ENCODE results near the gene MORN1.

The MORN1 gene

DNA sequence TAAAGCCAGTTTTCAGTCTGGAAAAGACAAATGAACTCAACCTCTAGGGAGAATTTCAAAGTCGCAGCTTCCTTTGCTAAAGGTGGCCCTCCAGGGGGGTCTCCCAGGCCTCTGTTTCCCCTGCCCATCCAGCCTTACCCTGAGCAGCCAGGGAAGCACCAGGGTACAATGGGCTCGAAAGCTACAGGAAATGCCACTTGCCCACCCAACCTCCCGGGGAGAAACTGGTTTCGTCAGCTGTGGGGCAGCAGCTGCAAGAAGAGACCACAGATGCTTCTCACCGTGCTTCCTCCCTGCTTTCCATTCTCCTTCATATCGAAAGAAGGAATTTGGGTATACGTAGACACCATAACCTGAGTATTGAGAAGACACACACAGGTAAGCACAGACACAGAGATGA is 1.7 kb downstream of the MORN1 start (continued):
- TF ChIP-seq TSHZ2 (CRISPR knock-in tag; IDR thresholded peaks at IDR 0.05): no peak

- ATAC-seq: no peak
- TF ChIP-seq SNAI2 (CRISPR knock-in tag; IDR thresholded peaks at IDR 0.05) (no peak), ZFP30 (CRISPR knock-in tag; IDR thresholded peaks at IDR 0.05) (no peak), PPARA (CRISPR knock-in tag; IDR thresholded peaks at IDR 0.05; ENCODE audit: borderline replicate concordance) (no peak), TSHZ2 (CRISPR knock-in tag; IDR thresholded peaks at IDR 0.05) (no peak), GLIS3 (CRISPR knock-in tag; IDR thresholded peaks at IDR 0.05) (no peak), BACH2 (CRISPR knock-in tag; IDR thresholded peaks at IDR 0.05; ENCODE audit: borderline replicate concordance) (no peak), CSDC2 (CRISPR knock-in tag; IDR thresholded peaks at IDR 0.05) (no peak), CSRNP3 (CRISPR knock-in tag; IDR thresholded peaks at IDR 0.05) (no peak), TOX (CRISPR knock-in tag; IDR thresholded peaks at IDR 0.05; ENCODE audit: borderline replicate concordance) (no peak), ZFP3 (CRISPR knock-in tag; IDR thresholded peaks at IDR 0.05) (no peak), ZNF565 (CRISPR knock-in tag; conservative IDR thresholded peaks at IDR 0.05; ENCODE audit: low read depth) (no peak), ARNTL (CRISPR knock-in tag; IDR thresholded peaks at IDR 0.05; ENCODE audit: borderline replicate concordance, low read depth) (no peak), ESRRG (CRISPR knock-in tag; IDR thresholded peaks at IDR 0.05) (no peak), ZNF8 (CRISPR knock-in tag; IDR thresholded peaks at IDR 0.05) (no peak)
- TF ChIP-seq, protein P1, sequence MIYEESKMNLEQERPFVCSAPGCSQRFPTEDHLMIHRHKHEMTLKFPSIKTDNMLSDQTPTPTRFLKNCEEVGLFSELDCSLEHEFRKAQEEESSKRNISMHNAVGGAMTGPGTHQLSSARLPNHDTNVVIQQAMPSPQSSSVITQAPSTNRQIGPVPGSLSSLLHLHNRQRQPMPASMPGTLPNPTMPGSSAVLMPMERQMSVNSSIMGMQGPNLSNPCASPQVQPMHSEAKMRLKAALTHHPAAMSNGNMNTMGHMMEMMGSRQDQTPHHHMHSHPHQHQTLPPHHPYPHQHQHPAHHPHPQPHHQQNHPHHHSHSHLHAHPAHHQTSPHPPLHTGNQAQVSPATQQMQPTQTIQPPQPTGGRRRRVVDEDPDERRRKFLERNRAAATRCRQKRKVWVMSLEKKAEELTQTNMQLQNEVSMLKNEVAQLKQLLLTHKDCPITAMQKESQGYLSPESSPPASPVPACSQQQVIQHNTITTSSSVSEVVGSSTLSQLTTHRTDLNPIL (CRISPR knock-in tag; IDR thresholded peaks at IDR 0.05; ENCODE audit: low read depth): no peak
These were observed 3.1 kb downstream of the MORN1 start for GRCh38 chr1:2388004-2388913.

DNA sequence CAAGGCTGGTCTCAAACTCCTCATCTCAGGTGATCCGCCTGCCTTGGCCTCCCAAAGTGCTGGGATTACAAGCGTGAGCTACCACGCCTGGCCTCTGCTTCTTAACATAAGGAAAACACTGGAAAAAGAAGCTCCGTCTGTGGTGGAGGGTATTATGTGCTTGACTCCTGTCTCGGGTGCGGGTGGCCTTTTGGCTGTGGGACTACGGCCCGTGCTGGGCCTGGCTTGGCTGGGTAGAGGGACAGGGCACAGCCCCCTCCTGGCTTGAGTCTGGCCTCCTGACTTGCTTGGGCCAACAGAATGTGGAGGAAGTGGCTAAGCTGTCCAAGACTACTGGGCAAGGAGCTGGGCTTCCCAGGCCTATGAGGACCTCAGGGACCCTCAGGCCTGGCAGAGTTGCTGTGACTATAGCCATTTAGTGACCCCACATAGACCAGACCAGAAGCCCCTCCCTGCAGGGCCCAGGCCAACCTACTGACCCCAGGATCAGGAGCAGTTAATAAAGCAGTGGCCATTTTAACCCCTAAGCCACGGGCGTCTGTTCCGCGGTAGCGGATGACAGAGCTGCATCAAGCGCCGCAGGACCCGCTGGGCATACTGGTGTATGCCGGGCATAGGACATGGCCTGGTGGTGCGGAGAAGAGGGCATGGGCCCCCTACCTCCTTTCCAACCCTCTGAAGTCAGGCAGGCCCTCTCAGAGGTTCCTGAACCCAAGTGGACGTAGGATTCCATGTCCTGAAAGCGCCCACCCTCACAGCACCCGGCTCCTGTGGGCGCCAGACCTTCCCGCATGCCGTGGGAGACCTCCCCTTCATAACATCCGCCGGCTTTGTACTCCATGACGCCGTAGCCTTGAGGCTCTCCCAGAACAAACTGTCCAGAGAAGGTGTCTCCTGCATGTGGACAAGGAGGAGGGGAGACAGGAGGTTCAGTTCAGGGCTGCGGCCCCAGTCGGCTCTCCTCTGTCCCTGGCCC is 4.4 kb downstream of the MORN1 start:
- TF ChIP-seq CSRNP3 (CRISPR knock-in tag; IDR thresholded peaks at IDR 0.05): no peak
- no peak for TF ChIP-seq ZNF565 (CRISPR knock-in tag; conservative IDR thresholded peaks at IDR 0.05; ENCODE audit: low read depth)
- TF ChIP-seq, protein P1 (CRISPR knock-in tag; IDR thresholded peaks at IDR 0.05; ENCODE audit: low read depth): no peak
- no peak for TF ChIP-seq POU6F1 (CRISPR knock-in tag; IDR thresholded peaks at IDR 0.05; ENCODE audit: borderline replicate concordance, low read depth)
- no peak for TF ChIP-seq ESRRG (CRISPR knock-in tag; IDR thresholded peaks at IDR 0.05)
- no peak for TF ChIP-seq PPARA (CRISPR knock-in tag; IDR thresholded peaks at IDR 0.05; ENCODE audit: borderline replicate concordance)
- TF ChIP-seq TCF4 (CRISPR knock-in tag; IDR thresholded peaks at IDR 0.05; ENCODE audit: borderline replicate concordance): no peak
- no peak for TF ChIP-seq ISL1 (CRISPR knock-in tag; IDR thresholded peaks at IDR 0.05)
- no peak for TF ChIP-seq ZC3H10 (CRISPR knock-in tag; IDR thresholded peaks at IDR 0.05)
- no peak for TF ChIP-seq CSDC2 (CRISPR knock-in tag; IDR thresholded peaks at IDR 0.05)
- TF ChIP-seq ZNF8 (CRISPR knock-in tag; IDR thresholded peaks at IDR 0.05): no peak
- TF ChIP-seq ZNF70 (CRISPR knock-in tag; IDR thresholded peaks at IDR 0.05): no peak
- ATAC-seq: no peak
